D341Med (cell line): ENCODE results near the gene ST8SIA3.
"Not testable (repeated sequence)": the region's sequence is repeated elsewhere in the genome, so short reads cannot be mapped to it uniquely, and the experiment has no call there.

Experiments
- DNase-seq: peaks from one replicate; pipeline ENCODE4 v3.0.0; 2012; ENCODE audit warnings: low spot score

ST8SIA3 gene

GRCh38 chr18:57366528-57367081, 14.2 kb downstream of the ST8SIA3 start:
- DNase-seq = no peak

- DNase-seq = no peak
Observed at GRCh38 chr18:57372444-57372843, 20.1 kb downstream of the ST8SIA3 start.

GRCh38 chr18:57373017-57373416, 20.7 kb downstream of the ST8SIA3 start:
- no peak for DNase-seq

DNA sequence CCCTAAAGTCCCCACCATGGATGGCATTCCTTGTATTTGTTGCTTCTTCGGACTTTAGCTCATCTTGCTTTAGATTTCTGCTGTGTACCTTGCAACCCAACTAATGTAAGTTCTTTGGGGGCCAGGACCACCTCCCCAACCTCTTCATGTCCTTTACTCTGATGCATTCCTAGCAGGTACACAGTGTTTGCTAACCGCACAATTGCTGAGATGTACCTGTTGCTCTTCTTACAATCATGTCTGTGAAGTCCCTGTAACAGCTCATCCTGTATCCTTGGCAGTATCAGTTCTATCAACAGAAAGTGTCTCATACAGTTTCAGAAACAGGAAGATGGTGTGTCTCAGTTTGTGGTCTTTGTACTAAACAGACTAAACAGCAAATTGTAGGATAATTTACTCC, 24.1 kb downstream of the ST8SIA3 start:
- no peak for DNase-seq

GRCh38 chr18:57389271-57389670, 36.9 kb downstream of the ST8SIA3 start:
- peak; percentile 5 for DNase-seq

DNA sequence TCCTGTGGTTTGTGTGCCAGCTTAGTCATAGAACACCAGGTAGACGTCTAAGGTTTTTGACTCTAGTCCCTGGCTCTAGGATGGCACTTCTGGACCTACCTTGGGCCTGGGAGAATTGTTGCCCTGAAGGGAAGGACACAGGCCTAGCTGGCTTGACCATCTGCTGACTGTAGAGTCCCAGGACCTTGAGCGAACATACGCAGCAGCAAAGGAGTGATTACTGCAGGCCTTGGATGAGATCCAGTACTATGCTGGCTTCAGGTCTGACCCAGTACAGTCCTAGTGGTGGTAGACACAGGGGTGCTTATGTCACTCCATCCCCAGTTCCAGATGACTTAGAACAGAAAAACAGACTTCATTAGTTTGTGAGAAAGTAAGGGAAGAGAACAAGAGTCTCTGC, 37.7 kb downstream of the ST8SIA3 start:
- no peak for DNase-seq

- not testable (repeated sequence) for DNase-seq
Observed at GRCh38 chr18:57394749-57395148, 42.4 kb downstream of the ST8SIA3 start.

DNA sequence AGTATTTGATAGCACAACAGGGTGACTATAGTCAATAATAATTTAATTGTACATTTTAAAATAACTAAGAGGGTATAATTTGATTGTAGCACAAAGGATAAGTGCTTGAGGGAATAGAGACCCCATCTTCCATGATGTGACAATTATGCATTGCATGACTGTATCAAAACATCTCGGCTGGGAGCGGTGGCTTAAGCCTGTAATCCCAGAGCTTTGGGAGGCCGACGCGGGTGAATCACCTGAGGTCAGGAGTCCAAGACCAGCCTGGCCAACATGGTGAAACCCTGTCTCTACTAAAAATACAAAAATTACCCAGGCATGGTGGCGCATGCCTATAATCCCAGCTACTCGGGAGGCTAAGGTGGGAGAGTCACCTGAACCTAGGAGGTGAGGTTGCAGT, 44.5 kb downstream of the ST8SIA3 start:
- DNase-seq = not testable (repeated sequence)

DNA sequence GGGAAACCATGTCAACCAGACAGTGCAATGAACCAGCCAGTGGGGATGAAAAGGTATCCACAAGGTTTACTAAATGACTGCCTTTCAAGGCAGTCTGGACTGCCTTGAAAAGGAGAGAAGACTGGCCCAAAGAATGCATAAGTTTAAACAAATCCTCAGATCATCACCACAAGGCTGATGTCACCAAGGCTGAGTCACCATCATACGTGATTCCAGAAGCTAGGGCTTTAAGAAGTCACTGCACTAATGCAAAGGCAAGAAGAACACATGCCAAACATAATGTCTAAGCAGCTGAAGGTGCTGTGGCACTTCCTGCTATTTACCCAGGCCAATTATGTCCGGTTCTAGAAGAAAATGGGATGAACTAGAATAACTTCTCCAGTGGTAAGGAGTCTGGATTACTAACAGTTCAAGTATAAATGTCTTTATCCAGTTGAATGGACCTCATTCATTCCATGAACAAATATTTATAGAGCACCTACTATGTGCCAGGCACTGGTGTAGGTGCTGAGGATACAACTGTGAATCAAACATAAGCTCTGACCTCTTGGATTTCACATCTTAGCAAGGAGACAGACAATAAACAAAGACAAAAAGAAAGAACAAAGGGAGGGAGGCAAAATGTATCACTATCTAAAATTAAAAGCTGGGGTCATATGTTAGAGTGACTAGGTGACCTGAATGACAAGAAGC, 45.2 kb downstream of the ST8SIA3 start:
- DNase-seq = no peak

DNA sequence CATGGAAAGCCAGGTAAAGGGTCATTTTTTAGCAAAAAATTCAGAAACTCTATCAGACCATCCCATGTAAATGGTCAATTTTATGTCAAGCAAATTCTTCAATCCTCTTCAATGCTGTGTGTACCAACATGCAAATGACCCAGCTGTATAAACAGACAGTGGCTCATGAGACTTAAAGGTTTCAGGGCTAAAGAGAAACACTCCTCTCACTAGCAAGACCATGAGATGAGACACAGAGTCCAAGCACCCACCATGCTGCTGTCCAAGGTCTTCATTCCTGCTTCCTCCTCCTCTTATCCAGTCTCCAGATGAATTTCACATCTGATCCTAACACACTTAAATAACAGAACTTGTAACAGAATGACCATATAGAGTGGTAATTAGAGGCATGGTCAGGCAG, 52.0 kb downstream of the ST8SIA3 start:
- no peak for DNase-seq

DNA sequence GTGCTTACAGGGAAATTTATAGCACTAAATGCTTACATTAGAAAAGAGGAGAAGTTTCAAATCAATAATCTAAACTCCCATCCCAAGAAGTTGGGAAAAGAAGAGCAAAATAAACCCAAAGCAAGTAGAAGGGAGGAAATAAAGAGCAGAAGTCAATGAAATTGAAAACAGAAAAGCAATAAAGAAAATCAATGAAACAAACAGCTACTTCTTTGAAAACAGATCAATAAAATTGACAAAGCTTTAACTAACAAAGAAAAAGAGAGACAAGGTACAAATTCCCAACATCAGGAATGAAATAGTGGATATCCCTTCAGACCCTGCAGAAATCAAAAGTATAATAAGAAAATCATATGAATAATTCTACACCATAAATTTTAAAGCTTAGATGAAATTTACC, 57.3 kb downstream of the ST8SIA3 start:
- no peak for DNase-seq

- no peak for DNase-seq
Observed at GRCh38 chr18:57410749-57411148, 58.4 kb downstream of the ST8SIA3 start.

DNA sequence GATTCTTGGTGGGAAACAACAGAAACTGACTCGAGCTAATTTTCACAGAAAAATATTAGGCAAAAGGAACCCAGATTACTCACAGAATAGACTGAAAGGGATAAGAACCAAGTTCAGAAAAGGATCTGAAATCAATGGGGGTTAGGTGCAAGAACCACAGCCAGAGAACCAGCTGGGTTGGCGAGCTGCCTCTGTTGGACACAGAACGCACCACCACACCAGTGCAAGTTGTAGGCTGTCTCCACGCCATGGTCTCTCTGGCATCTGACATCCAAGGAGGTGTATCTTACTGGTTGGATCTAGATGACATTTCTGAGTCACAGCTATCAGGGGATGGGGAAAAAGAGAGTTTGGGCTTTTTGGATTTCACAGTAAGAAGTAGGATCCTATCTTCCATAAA, 64.2 kb downstream of the ST8SIA3 start:
- DNase-seq = no peak
